HepG2 (cell line): ENCODE data around the gene NFE2. TPM values are rescaled to one million over a fixed set of nuclear protein-coding genes. Genes with fewer than 3 reads are reported as not detected.

Source experiments
- ATAC-seq: fragments of 200-7000 bp; cut with Tn5 transposase; 3 replicates; pipeline ENCODE4 v1.9.1; 2020; ENCODE audit warnings: mild to moderate bottlenecking, moderate library complexity
- BruUV-seq: library from RNA; stranded (reverse); fragments of 400-500 nt; replicated peaks from 2 replicates; lab custom pipeline; 2021; lab: Mats Ljungman, UMichigan
- CTCF ChIA-PET: fragments of 300-600 bp; formaldehyde crosslinking; extraction: SDS; loops from one replicate; lab custom pipeline; 2021; ENCODE audit warnings: low total read pairs, inconsistent platforms, low intra/inter-chr PET ratio; lab: Yijun Ruan, JAX
- POLR2A ChIA-PET: fragments of 350-600 bp; sonication (Branson Sonifier 250); formaldehyde crosslinking; loops from one replicate; lab custom pipeline; 2020; ENCODE audit warnings: antibody characterized with exemption, inconsistent platforms; lab: Yijun Ruan, JAX
- DNase-seq: peaks from one replicate; pipeline ENCODE4 v3.0.0-alpha.2; 2015; ENCODE audit warnings: low spot score
- FAIRE-seq: peaks from 3 replicates; lab custom pipeline; 2011; peaks lifted over from hg19 to GRCh38; lab: Jason Lieb, UNC
- H2AFZ ChIP-seq: one replicate; pipeline ENCODE4 v1.6.1; 2011; ENCODE audit warnings: low read length, inconsistent platforms
- H3K27ac ChIP-seq: fragments of 300-600 bp; 3 replicates; pipeline ENCODE4 v1.8.0; 2011; ENCODE audit warnings: mixed run types, mild to moderate bottlenecking, mixed read lengths, low read length, inconsistent platforms; ENCODE audit not compliant: insufficient read depth; ENCODE audit errors: extremely low read length
- H3K27me3 ChIP-seq, 2 experiments: fragments of 200-600 bp in 1 of 2; 2 replicates in 1 of 2; 3 replicates in 1 of 2; pipeline versions ENCODE4 v1.6.0 to v1.8.0; 2011; ENCODE audit warnings: low read length in 2 of 2, mild to moderate bottlenecking in 2 of 2, moderate library complexity in 2 of 2, inconsistent platforms in 1 of 2; ENCODE audit not compliant: insufficient read depth in 2 of 2, control insufficient read depth in 1 of 2
- H3K36me3 ChIP-seq, 2 experiments: fragments of 200-600 bp in 1 of 2; replicated peaks in 1 of 2; 2 replicates in 1 of 2; 3 replicates in 1 of 2; pipeline versions ENCODE4 v1.5.1 to v1.8.0; 2011; ENCODE audit warnings: low read length in 2 of 2, inconsistent platforms in 1 of 2; ENCODE audit not compliant: insufficient read depth in 2 of 2, control insufficient read depth in 1 of 2
- H3K4me1 ChIP-seq: 2 replicates; pipeline ENCODE4 v1.5.1; 2012; ENCODE audit warnings: low read length, inconsistent platforms; ENCODE audit not compliant: insufficient read depth
- H3K4me2 ChIP-seq: 2 replicates; pipeline ENCODE4 v1.6.0; 2011; ENCODE audit warnings: low read depth, low read length, inconsistent platforms
- H3K4me3 ChIP-seq, 3 experiments: fragments of 200-600 bp in 1 of 3; sonication (generic), shearing (Covaris generic) in 1 of 3; replicated peaks in 1 of 3; 2 replicates each; pipeline ENCODE4 v1.5.1; 2011 to 2016; ENCODE audit warnings: low read length in 3 of 3, inconsistent platforms in 2 of 3, low read depth in 2 of 3, mild to moderate bottlenecking in 2 of 3, control low read depth in 1 of 3, mixed read lengths in 1 of 3; ENCODE audit not compliant: insufficient read depth in 1 of 3
- H3K79me2 ChIP-seq: one replicate; pipeline ENCODE4 v1.6.1; 2011; ENCODE audit warnings: low read length, inconsistent platforms; ENCODE audit not compliant: insufficient read depth
- H3K9ac ChIP-seq: 2 replicates; pipeline ENCODE4 v1.6.0; 2011; ENCODE audit warnings: mild to moderate bottlenecking, low read depth, low read length, inconsistent platforms; ENCODE audit not compliant: insufficient read depth
- H3K9me3 ChIP-seq: 2 replicates; pipeline ENCODE4 v1.5.1; 2012; ENCODE audit warnings: mild to moderate bottlenecking, low read length
- H4K20me1 ChIP-seq: 2 replicates; pipeline ENCODE4 v1.6.0; 2011; ENCODE audit warnings: inconsistent platforms, mild to moderate bottlenecking, low read length, moderate library complexity; ENCODE audit not compliant: insufficient read depth
- AKNA ChIP-seq: sonication (generic); formaldehyde crosslinking; IDR thresholded peaks from 2 replicates; pipeline ENCODE4 v1.4.0; 2020; ENCODE audit warnings: missing genetic modification reagents, borderline replicate concordance
- CENPX ChIP-seq: sonication (generic); formaldehyde crosslinking; IDR thresholded peaks from 2 replicates; pipeline ENCODE4 v1.9.0; 2021; ENCODE audit warnings: mild to moderate bottlenecking, missing genetic modification reagents, moderate library complexity
- HNRNPH1 ChIP-seq: fragments of 200-400 bp; formaldehyde crosslinking; optimal IDR thresholded peaks from 2 replicates; pipeline ENCODE3; 2017; ENCODE audit warnings: mild to moderate bottlenecking, low read depth, low read length
- HNRNPK ChIP-seq: fragments of 200-400 bp; formaldehyde crosslinking; IDR thresholded peaks from 2 replicates; pipeline ENCODE4 v1.6.1; 2018; ENCODE audit warnings: low read length, low read depth, moderate library complexity, mild to moderate bottlenecking; ENCODE audit not compliant: poor library complexity, severe bottlenecking
- JDP2 ChIP-seq: sonication (generic); formaldehyde crosslinking; IDR thresholded peaks from 2 replicates; pipeline ENCODE4 v1.8.1; 2022; ENCODE audit warnings: missing genetic modification reagents, borderline replicate concordance
- MBD4 ChIP-seq: IDR thresholded peaks from 2 replicates; pipeline ENCODE4 v1.6.1; 2012; ENCODE audit warnings: low read length, inconsistent platforms, borderline replicate concordance
- NFIC ChIP-seq: IDR thresholded peaks from 2 replicates; pipeline ENCODE4 v1.6.1; 2012; ENCODE audit warnings: mild to moderate bottlenecking, low read length, inconsistent platforms
- POLR2A ChIP-seq, 2 experiments: IDR thresholded peaks; 2 replicates each; pipeline ENCODE4 v1.6.1; 2011; ENCODE audit warnings: low read depth in 2 of 2, low read length in 2 of 2, mild to moderate bottlenecking in 1 of 2, moderate library complexity in 1 of 2; ENCODE audit not compliant: insufficient read depth in 1 of 2
- POLR2AphosphoS2 ChIP-seq: IDR thresholded peaks from 2 replicates; pipeline ENCODE4 v1.6.1; 2011; ENCODE audit warnings: low read depth, low read length, improper control_type of control experiment
- POLR2AphosphoS5 ChIP-seq: IDR thresholded peaks from 2 replicates; pipeline ENCODE4 v1.6.1; 2012; ENCODE audit warnings: low read depth, low read length
- POLR2G ChIP-seq: fragments of 200-400 bp; formaldehyde crosslinking; IDR thresholded peaks from 2 replicates; pipeline ENCODE4 v1.6.1; 2018; ENCODE audit warnings: mild to moderate bottlenecking, low read depth, low read length, moderate library complexity
- PREB ChIP-seq: sonication (generic); formaldehyde crosslinking; IDR thresholded peaks from 2 replicates; pipeline ENCODE4 v1.4.0; 2020; ENCODE audit warnings: missing genetic modification reagents
- RBFOX2 ChIP-seq: fragments of 200-400 bp; formaldehyde crosslinking; IDR thresholded peaks from 2 replicates; pipeline ENCODE4 v1.6.1; 2017; ENCODE audit warnings: low read depth, mild to moderate bottlenecking, low read length
- RBM22 ChIP-seq: fragments of 200-400 bp; formaldehyde crosslinking; optimal IDR thresholded peaks from 2 replicates; pipeline ENCODE3; 2017; ENCODE audit warnings: mild to moderate bottlenecking, low read length, moderate library complexity
- SALL1 ChIP-seq: sonication (generic); formaldehyde crosslinking; IDR thresholded peaks from 2 replicates; pipeline ENCODE4 v1.8.0; 2022; ENCODE audit warnings: mild to moderate bottlenecking, missing genetic modification reagents
- SSRP1 ChIP-seq: IDR thresholded peaks from 2 replicates; pipeline ENCODE4 v1.6.1; 2016; ENCODE audit warnings: control low read depth
- ZC3H4 ChIP-seq: sonication (generic); formaldehyde crosslinking; IDR thresholded peaks from 2 replicates; pipeline ENCODE4 v1.4.0; 2020; ENCODE audit warnings: missing genetic modification reagents, borderline replicate concordance
- ZNF430 ChIP-seq: sonication (generic); formaldehyde crosslinking; IDR thresholded peaks from 2 replicates; pipeline ENCODE4 v1.9.0; 2021; ENCODE audit warnings: mild to moderate bottlenecking, missing genetic modification reagents
- ZNF543 ChIP-seq: sonication (generic); formaldehyde crosslinking; IDR thresholded peaks from 2 replicates; pipeline ENCODE4 v1.4.0; 2020; ENCODE audit warnings: mild to moderate bottlenecking, missing genetic modification reagents
- WGBS: methylation state at CpG from one replicate; pipeline ENCODE4 v1.1.6; 2017; ENCODE audit warnings: low lambda C conversion rate; 5-methylcytosine and 5-hydroxymethylcytosine counted together
- in situ Hi-C: cut with HindIII; loops from 2 replicates; pipeline ENCODE4 v1.10.0; 2017; ENCODE audit warnings: low pct_unique_long_range_greater_than_20kb; ENCODE audit not compliant: extremely low pct_ligation_motif_present
- intact Hi-C: fragments of 100-400 bp; cut with micrococcal nuclease; formaldehyde crosslinking; loops from one replicate; pipeline ENCODE4 v1.10.0; 2022; ENCODE audit not compliant: unreplicated experiment
- polyA plus RNA-seq, 8 experiments: library from polyadenylated mRNA; depleted of rRNA in 3 of 8; stranded (reverse) in 7 of 8; unstranded in 1 of 8; fragments of >200 nt; fragmentation: Illumina TruSeq in 4 of 8; extraction: Trizol in 4 of 8; gene quantifications; 2 replicates each; pipeline versions ENCODE4 v1.2.1 to v1.2.3, GENCODE V29; 2011 to 2016; ENCODE audit warnings: low read depth in 4 of 8, missing spikeins in 1 of 8, mixed read lengths in 1 of 8; ENCODE audit not compliant: insufficient read depth in 1 of 8
- total RNA-seq, 5 experiments: library from RNA; depleted of rRNA; stranded (reverse); fragments of >200 nt; fragmentation: Illumina TruSeq; extraction: Trizol; gene quantifications; 2 replicates each; pipeline ENCODE4 v1.2.3, GENCODE V29; 2016; ENCODE audit warnings: low read depth in 1 of 5

NFE2 gene
- total and polyA plus RNA-seq, 2 of the 13 experiments (the other 11 are each of a cell fraction or from before 2014, with no cell fraction given) = 4.5 to 7.8 TPM

GRCh38 chr12:54286042-54287030, 14.5 kb downstream of the NFE2 start:
- DNase-seq = no peak
- Histone ChIP-seq H3K9ac (no peak overlapping the region), H3K36me3 (peaks cover 13 to 55% of the 10 kb centered on the region in 2 experiments), H3K4me2 (peak overlapping the region; percentile 44), H3K4me3 (no peak overlapping the region), H3K27me3 (no peaks in the 10 kb centered on the region; a peak in 1 of 5 replicates), H2AFZ (no peak overlapping the region), H3K9me3 (no peaks in the 10 kb centered on the region), H3K79me2 (peaks cover 33% of the 10 kb centered on the region), H3K27ac (no peak overlapping the region), H4K20me1 (peaks cover 68% of the 10 kb centered on the region), H3K4me1 (peaks cover 48% of the 10 kb centered on the region)
- no TSS peak for BruUV-seq
- in situ Hi-C loops = no loop called here
- no peak for ATAC-seq
- ChIA-PET CTCF (no interaction called here), POLR2A (interaction anchor here (0.8 to 5.2 kb wide), 9 partner anchors 9 to 73 kb away, joined by 3 to 65 read pairs (median 8); partner anchors contain the start of genes COPZ1 and NFE2)
- 90% methylated on average over 12 of the region's 12 CpGs for WGBS
- intact Hi-C loops = no loop called here
- no peak for FAIRE-seq
- TF ChIP-seq AKNA (CRISPR knock-in tag) (no peak), ZNF430 (CRISPR knock-in tag) (no peak), POLR2AphosphoS2 (peak; percentile 81; the same call in 1 of the 2 replicates), SALL1 (CRISPR knock-in tag) (0 out of 2 replicates have a peak, but pooled peaks have one; percentile 18), SSRP1 (CRISPR knock-in tag) (peak; percentile 96), HNRNPK (peak; percentile 42), PREB (no peak), ZC3H4 (CRISPR knock-in tag) (peak; percentile 38; the same call in 1 of the 2 replicates), RBFOX2 (peak; percentile 83), JDP2 (CRISPR knock-in tag) (no peak), ZNF543 (0 out of 2 replicates have a peak, but pooled peaks have one; percentile 38), RBM22 (peak; percentile 97), NFIC (peak; percentile 64; the same call in 1 of the 2 replicates), HNRNPH1 (peak; percentile 86), POLR2A (IDR thresholded peaks at IDR 0.05; ENCODE audit: insufficient read depth in 1 of 2, low read depth in 2 of 2, low read length in 2 of 2) (peak; percentile 60 to 81), MBD4 (peak; percentile 59; the same call in 1 of the 2 replicates), CENPX (CRISPR knock-in tag) (no peak), POLR2AphosphoS5 (peak; percentile 68), POLR2G (peak; percentile 76)
